ENCODE measurements around the gene NT5C1A. TPM values are rescaled to one million over a fixed set of nuclear protein-coding genes. Genes with fewer than 3 reads are reported as not detected.

NT5C1A gene
- not detected in 2 replicates for total RNA-seq (2014; rRNA removed; shearing (Covaris generic); ENCODE audit: low replicate concordance)

GRCh38 chr1:39671793-39672550 lies at the start of gene NT5C1A:
Gene NT5C1A, minus strand, starts transcription at chr1:39672107. Its CDS starts 69 bp downstream, at chr1:39672038.
- Histone ChIP-seq H3K36me3 (no peaks in the 10 kb centered on the region), H3K4me3 (peak within 1 kb of the TSS; percentile 37), H3K27me3 (peaks cover 11% of the 10 kb centered on the region; the same call in 1 of the 2 replicates), H3K9me3 (no peaks in the 10 kb centered on the region)
- peak; percentile 47 for DNase-seq

- H3K27me3 ChIP-seq: peaks cover 28% of the 10 kb centered on the region
- no peak overlapping the region for H3K4me3 ChIP-seq
- no peaks in the 10 kb centered on the region for H3K36me3 ChIP-seq
- no peak for DNase-seq
- H3K9me3 ChIP-seq: no peaks in the 10 kb centered on the region; the same call in 1 of the 2 replicates
These were observed 49.8 kb upstream of the NT5C1A start for GRCh38 chr1:39721664-39722063.

GRCh38 chr1:39720094-39720999 lies 48.4 kb upstream of the NT5C1A start:
- H3K4me3 ChIP-seq: no peak overlapping the region
- peaks cover 35% of the 10 kb centered on the region for H3K27me3 ChIP-seq
- H3K9me3 ChIP-seq: no peaks in the 10 kb centered on the region; the same call in 1 of the 2 replicates
- DNase-seq: no peak
- no peaks in the 10 kb centered on the region for H3K36me3 ChIP-seq

GRCh38 chr1:39717809-39718208 lies 45.9 kb upstream of the NT5C1A start:
- DNase-seq: no peak

GRCh38 chr1:39713557-39713956 lies 41.6 kb upstream of the NT5C1A start:
- no peaks in the 10 kb centered on the region for H3K9me3 ChIP-seq
- peaks cover 35% of the 10 kb centered on the region for H3K27me3 ChIP-seq
- no peaks in the 10 kb centered on the region for H3K36me3 ChIP-seq
- no peak overlapping the region for H3K4me3 ChIP-seq
- DNase-seq: no peak

More at GRCh38 chr1:39717809-39718208, 45.9 kb upstream of the NT5C1A start:
- H3K9me3 ChIP-seq: no peaks in the 10 kb centered on the region
- H3K36me3 ChIP-seq: no peaks in the 10 kb centered on the region
- no peak overlapping the region for H3K4me3 ChIP-seq
- H3K27me3 ChIP-seq: peaks cover 38% of the 10 kb centered on the region

- DNase-seq: no peak
- H3K36me3 ChIP-seq: no peaks in the 10 kb centered on the region
- peaks cover 22% of the 10 kb centered on the region for H3K27me3 ChIP-seq
- no peak overlapping the region for H3K4me3 ChIP-seq
- no peaks in the 10 kb centered on the region for H3K9me3 ChIP-seq
These were observed 40.0 kb upstream of the NT5C1A start for GRCh38 chr1:39711966-39712340.

GRCh38 chr1:39711104-39711965 lies 39.4 kb upstream of the NT5C1A start:
- no peak for DNase-seq
- Histone ChIP-seq H3K9me3 (no peaks in the 10 kb centered on the region), H3K36me3 (no peaks in the 10 kb centered on the region), H3K4me3 (no peak overlapping the region), H3K27me3 (peaks cover 15% of the 10 kb centered on the region)

GRCh38 chr1:39707506-39707905 lies 35.6 kb upstream of the NT5C1A start:
- Histone ChIP-seq H3K27me3 (no peaks in the 10 kb centered on the region), H3K9me3 (no peaks in the 10 kb centered on the region), H3K4me3 (no peak overlapping the region), H3K36me3 (no peaks in the 10 kb centered on the region)
- no peak for DNase-seq

GRCh38 chr1:39704757-39705156 lies 32.9 kb upstream of the NT5C1A start:
- Histone ChIP-seq H3K9me3 (no peaks in the 10 kb centered on the region), H3K27me3 (0 out of 2 replicates have a peak, but pooled peaks cover 2% of the 10 kb centered on the region), H3K36me3 (no peaks in the 10 kb centered on the region), H3K4me3 (no peak overlapping the region)
- DNase-seq: no peak

GRCh38 chr1:39701049-39701439 lies 29.1 kb upstream of the NT5C1A start:
- no peak overlapping the region for H3K4me3 ChIP-seq
- DNase-seq: no peak
- no peaks in the 10 kb centered on the region for H3K9me3 ChIP-seq
- H3K36me3 ChIP-seq: no peaks in the 10 kb centered on the region
- peaks cover 11% of the 10 kb centered on the region; the same call in 1 of the 2 replicates for H3K27me3 ChIP-seq

- Histone ChIP-seq H3K4me3 (no peak overlapping the region), H3K36me3 (no peaks in the 10 kb centered on the region), H3K27me3 (peaks cover 16% of the 10 kb centered on the region; the same call in 1 of the 2 replicates), H3K9me3 (no peaks in the 10 kb centered on the region)
- no peak for DNase-seq
These were observed 28.4 kb upstream of the NT5C1A start for GRCh38 chr1:39700348-39700747.

- Histone ChIP-seq H3K27me3 (peaks cover 18% of the 10 kb centered on the region; the same call in 1 of the 2 replicates), H3K9me3 (no peaks in the 10 kb centered on the region), H3K36me3 (no peaks in the 10 kb centered on the region), H3K4me3 (no peak overlapping the region)
- no peak for DNase-seq
These were observed 27.5 kb upstream of the NT5C1A start for GRCh38 chr1:39699419-39699818.

GRCh38 chr1:39698568-39698967 lies 26.7 kb upstream of the NT5C1A start:
- no peaks in the 10 kb centered on the region for H3K36me3 ChIP-seq
- DNase-seq: no peak
- no peaks in the 10 kb centered on the region for H3K9me3 ChIP-seq
- H3K4me3 ChIP-seq: no peak overlapping the region
- peaks cover 22% of the 10 kb centered on the region; the same call in 1 of the 2 replicates for H3K27me3 ChIP-seq

GRCh38 chr1:39696448-39696847 lies 24.5 kb upstream of the NT5C1A start:
- Histone ChIP-seq H3K9me3 (no peaks in the 10 kb centered on the region), H3K36me3 (no peaks in the 10 kb centered on the region), H3K4me3 (no peak overlapping the region), H3K27me3 (peaks cover 40% of the 10 kb centered on the region)
- DNase-seq: no peak

GRCh38 chr1:39695016-39695415 lies 23.1 kb upstream of the NT5C1A start:
- Histone ChIP-seq H3K27me3 (peaks cover 48% of the 10 kb centered on the region), H3K4me3 (no peak overlapping the region), H3K36me3 (no peaks in the 10 kb centered on the region), H3K9me3 (no peaks in the 10 kb centered on the region)
- no peak for DNase-seq

- Histone ChIP-seq H3K36me3 (no peaks in the 10 kb centered on the region), H3K9me3 (no peaks in the 10 kb centered on the region), H3K27me3 (peaks cover 46% of the 10 kb centered on the region), H3K4me3 (no peak overlapping the region)
- no peak for DNase-seq
These were observed 22.1 kb upstream of the NT5C1A start for GRCh38 chr1:39694026-39694425.

Measured in MG63 (cell line).